H1 (cell line): ENCODE results near the gene ZIC1. TPM values are rescaled to one million over a fixed set of nuclear protein-coding genes. Genes with fewer than 3 reads are reported as not detected.

Experiments
- GABPA ChIP-seq: IDR thresholded peaks from 2 replicates; pipeline ENCODE4 v1.6.1; 2011; ENCODE audit warnings: mild to moderate bottlenecking, low read length, moderate library complexity, borderline replicate concordance; ENCODE audit not compliant: insufficient read depth
- SIN3A ChIP-seq, 2 experiments: IDR thresholded peaks in 1 of 2; conservative IDR thresholded peaks in 1 of 2; 2 replicates each; pipeline ENCODE4 v1.6.1; 2011 to 2012; ENCODE audit warnings: low read length in 2 of 2, improper control_type of control experiment in 1 of 2, low read depth in 1 of 2, mild to moderate bottlenecking in 1 of 2
- polyA plus RNA-seq, 7 experiments: library from polyadenylated mRNA; depleted of rRNA in 3 of 7; stranded (reverse) in 5 of 7; unstranded in 2 of 7; fragments of >200 nt in 5 of 7; fragments of 200-250 nt in 2 of 7; gene quantifications; 1 replicate in 5 of 7; 2 replicates in 1 of 7; 4 replicates in 1 of 7; pipeline versions ENCODE4 v1.2.1 to v1.2.3, GENCODE V29; 2011 to 2013; ENCODE audit warnings: missing spikeins in 2 of 7, mixed read lengths in 2 of 7
- total RNA-seq: library from RNA; stranded (reverse); fragmentation: NEBNext Ultra II Directional; extraction: Animal tissue kit (Norgen Biotek cat#: 25700); gene quantifications from 2 replicates; pipeline ENCODE4 v1.2.1, GENCODE V29; 2021

Gene ZIC1
- total and polyA plus RNA-seq, 2 of the 8 experiments (the other 6 are each of a cell fraction or from before 2014, with no cell fraction given) = 0.80 to 2.2 TPM

- TF ChIP-seq GABPA (no peak), SIN3A (conservative IDR thresholded peaks at IDR 0.05 in 1 of 2, IDR thresholded peaks at IDR 0.05 in 1 of 2; ENCODE audit: low read depth in 1 of 2, low read length in 2 of 2) (peak in 1 of 2 experiments; percentile 87; a peak in 2 of 4 replicates)
Measured at GRCh38 chr3:147418808-147419701, 9.9 kb downstream of the ZIC1 start (continued).
